ENCODE results near the gene SPHK1.

Gene SPHK1

DNA sequence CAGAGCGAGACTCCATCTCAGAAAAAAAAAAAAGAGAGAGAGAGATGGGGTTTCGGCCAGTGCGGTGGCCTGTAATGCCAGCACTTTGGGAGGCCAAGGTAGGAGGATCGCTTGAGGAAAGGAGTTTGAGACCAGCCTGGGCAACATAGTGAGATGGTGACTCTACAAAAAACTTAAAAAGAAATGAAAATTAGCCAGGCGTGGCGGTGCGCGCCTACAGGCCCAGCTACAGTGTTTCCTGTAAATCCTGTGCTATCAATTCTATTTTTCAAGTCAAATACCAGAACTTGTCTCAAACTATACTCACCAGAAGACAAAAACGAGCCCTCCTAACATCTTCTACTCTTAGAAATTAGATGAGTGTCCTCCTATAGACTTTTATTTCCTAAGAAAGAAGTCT, 49.3 kb downstream of the SPHK1 start:
- DNase-seq (ENCODE audit: low spot score), result no peak

DNA sequence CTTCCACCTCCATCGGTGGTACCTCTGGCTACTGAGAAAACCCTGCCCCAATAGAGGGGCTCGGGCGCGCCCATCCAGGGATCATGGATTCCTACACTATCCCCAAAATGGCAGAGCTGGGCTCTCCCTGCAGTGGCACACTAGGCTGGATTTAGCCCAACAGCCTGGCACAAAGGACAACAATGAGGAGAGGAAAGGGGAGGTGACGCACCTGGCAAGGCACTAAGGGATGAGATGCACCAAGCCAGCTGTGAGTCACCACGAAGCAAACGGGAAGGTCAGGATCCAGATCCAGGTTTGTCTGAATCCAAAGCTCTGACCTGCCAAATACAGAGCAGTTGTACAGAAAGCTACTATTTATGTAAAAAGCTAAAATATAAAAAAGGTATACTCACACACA, 50.5 kb downstream of the SPHK1 start:
- DNase-seq (ENCODE audit: low spot score), result no peak

DNA sequence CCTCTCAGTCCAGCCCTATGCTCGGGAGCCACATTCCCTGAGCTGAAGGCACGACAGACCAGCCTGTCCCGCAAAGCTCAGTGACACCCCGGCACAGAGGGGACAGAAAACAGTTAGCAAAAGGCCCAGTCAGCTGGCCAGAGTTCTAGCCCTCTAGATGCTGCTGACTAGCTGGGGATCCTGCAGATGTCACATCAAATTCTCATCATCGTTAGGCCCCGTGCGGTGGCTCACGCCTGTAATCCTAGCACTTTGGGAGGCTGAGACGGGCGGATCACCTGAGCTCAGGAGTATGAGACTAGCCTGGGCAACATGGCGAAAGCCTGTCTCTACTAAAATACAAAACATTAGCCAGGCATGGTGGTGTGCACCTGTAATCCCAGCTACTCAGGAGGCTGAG, 51.3 kb downstream of the SPHK1 start:
- DNase-seq (ENCODE audit: low spot score), result no peak

Measured in LoVo (cell line).